GOT3 (cell line): Measurements from ENCODE around the gene ADAP1.
"Not testable (repeated sequence)": the region's sequence is repeated elsewhere in the genome, so short reads cannot be mapped to it uniquely, and the experiment has no call there.

Experiments
- DNase-seq: peaks from one replicate; lab custom pipeline; 2025; ENCODE audit warnings: mixed read lengths; lab: John Stamatoyannopoulos, UW

ADAP1 gene

DNA sequence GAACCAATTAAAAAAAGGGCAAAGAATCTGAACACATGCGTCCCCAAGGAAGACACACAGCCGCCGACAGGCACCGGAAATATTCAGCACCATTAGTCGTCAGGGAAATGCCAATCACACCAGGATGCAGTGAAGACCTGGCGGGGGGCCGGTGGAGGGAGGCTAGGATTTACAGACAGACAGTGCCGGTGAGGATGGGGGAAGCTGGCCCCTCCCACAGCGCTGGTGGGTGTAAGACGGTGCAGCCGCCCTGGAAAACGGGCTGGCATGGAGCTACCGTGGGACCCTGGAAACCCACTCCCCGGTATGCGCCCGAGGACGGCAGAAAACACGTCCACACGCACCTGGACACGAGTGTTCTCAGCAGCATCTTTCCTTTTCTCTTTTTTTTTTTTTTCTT, 4.8 kb upstream of the ADAP1 start:
- DNase-seq: no peak

DNA sequence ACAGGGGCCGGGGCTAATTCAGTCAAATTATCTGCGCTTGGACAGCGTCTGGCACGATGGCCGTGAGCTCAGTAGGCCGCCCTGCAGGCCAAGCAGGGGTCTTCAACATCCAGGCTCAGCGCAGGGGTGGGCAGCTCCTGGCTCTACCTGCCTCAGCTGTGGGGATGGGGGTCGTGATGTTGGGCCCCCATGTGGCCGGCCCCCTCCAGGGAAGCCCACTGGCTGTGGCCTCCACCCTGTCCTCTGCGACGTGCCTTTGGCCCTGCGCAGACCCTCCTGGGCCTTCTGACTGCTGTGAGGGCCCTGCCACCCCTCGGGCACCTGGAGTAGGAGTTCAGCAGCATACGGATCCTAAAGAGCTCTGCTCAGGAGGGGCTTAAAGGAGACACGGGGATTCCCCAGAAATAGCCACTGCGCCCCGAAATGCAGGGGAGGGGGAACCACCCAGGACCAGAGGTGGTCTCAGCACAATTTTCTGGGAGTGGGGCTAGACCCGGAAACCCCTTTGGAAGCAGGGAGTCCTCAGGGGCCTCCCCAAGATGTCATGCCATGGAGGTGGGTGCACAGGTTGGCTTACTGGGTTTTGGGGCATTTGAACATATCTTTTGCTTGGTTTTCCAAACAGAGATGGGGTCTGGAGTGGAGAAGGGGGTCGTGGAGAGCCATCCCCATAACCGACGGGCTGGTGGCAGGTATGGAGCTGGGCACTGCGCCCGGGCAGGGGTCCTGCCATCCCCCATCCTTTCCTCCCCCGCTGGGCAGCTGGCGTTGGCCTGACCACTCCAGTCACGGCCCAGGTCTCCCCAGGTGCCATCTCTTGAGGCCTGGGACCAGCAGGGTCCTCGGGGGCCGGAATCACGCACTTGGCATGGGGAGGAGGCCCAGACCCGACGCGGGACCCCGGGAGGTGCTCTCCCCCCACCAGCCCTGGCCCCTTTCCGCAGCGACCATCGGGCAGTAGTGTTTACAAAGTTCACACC, 4.0 kb upstream of the ADAP1 start:
- no peak for DNase-seq

DNA sequence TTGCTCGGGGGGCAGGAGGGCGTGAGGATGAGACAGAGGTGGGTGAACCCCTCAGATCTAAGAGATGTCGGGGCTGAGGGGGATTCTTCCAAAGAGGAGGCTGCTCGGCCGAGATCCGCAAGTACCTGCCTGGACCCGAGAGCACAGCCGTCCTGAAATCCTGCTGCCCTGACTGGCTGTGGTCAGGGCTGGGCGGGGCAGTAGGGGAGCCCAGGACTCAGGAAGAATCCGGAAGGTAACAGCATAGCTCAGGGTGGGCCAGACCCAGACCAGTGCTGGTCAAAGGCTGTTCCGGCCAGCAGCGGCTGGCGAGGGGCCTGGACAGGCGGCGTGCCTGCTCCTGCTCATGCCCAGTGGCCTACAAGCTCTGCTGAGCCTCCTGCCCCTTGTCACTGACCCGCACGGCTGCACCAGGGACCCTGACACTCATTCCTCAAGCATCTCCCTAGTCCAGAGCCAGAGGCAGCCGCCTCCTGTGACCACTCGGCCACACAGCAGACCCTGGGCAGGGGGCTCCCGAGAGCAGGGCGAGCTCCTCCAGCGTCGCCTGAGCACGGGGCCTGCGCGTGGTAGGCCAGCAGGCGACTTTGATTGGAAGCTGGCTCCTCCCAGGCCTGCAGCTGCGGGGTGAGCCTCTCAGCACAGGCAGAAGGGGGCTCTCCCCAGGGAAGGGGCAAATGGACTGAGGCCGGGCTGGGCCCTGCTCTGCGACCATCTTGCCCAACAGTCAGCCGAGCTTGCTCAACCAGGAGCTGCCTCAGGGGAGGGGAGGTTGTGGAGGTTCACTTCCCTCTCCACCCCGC, 3.1 kb upstream of the ADAP1 start:
- no peak for DNase-seq

DNA sequence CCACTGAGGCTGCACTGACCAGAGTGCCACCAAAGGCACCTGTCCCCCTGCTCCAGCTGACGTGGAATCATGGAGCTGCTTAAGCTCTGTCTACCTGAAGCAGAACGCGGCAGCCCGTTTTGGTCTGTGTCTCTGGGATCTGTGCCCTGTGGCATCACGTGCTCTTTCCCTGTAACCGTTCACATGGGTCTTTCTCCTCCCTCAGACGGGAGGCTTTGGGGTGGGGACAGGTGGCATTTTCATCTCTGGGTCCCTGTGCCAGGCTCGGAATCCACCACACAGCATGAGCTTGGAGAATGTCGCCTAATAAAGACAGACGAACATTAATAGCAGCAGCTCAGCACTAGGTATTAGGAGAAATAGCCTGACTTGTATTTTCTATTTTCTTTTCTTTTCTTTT, 1.6 kb upstream of the ADAP1 start:
- no peak for DNase-seq

DNA sequence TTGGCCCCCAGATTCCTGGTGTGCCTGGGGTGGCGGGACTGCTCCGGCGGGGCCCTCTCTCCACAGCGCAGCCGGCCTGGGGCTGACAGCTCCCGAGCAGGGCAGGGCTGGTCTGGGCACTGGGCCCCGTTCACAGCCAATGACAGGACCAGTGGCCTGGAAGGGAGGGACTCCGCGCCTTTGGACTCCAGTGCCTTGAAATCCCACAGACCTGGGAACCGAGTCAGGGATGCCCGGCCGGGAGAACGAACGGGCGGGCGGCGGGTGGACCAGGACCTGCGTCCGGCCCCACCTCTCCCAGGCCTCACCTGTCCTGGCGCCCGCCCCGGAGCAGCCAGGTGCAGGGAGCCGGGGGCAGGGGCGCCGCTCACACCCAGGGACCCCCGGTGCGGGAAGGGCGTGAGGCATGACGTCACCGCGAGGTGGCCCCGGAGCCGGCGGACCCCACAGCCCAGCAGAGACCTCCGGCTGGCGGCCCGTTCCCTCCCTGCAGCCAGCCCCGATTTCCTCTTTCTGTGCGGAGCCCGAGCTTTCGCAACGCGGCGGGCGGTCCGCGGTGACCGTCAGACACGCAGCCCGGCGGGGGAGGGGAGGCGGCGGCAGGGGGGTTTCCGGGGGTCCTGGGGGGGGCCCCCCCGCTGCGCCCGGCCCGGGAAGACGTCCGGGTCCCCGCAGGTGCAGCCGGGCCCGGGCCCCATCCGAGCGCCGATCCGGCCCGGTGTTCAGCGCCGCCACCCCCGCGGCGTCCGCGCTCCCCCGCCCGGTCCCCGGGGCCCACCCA, 743 bp downstream of the ADAP1 start:
- no peak for DNase-seq

DNA sequence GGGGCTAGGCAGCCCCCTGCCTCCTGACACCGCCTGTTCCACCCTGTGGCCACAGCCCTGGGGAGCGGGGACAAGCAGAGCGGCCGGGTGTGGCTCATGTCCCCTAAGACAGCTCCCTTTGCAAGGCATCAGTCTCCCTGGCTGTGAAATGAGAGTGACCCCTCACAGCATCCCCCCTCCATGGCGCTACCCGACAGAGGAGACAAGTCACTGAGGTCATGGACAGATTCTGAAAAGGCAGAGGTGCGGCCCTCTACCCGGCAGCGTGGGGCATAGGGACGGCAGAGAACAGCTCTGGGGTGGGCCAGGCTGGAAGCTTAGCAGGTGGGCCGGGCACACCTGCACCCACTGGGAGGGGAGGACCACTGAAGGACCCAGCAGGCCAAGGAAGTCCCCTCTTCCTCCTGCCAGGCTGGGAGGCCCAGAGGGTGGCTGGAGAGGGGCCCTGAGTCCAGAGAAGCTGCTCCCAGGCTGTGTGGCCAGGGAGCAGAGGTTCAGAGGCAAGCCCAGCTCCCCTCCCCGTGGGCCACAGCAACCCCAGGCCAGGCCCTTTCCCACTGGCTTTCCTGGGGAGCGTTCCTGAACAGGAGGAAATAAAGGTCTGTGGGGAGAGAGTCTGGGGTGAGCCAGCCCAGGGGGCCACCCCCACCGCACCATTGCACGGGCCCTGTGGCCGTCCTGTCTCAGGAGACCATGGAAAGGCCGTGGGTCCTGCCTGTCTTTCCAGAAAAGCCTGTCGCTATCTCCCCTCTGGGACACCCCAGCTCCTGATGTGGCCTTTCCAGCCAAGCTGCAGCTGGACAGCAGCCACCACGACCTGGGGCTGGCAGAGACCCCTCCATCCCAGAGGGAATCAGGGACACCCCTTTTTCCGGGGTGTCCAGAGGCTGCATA, 1.7 kb downstream of the ADAP1 start:
- no peak for DNase-seq

DNA sequence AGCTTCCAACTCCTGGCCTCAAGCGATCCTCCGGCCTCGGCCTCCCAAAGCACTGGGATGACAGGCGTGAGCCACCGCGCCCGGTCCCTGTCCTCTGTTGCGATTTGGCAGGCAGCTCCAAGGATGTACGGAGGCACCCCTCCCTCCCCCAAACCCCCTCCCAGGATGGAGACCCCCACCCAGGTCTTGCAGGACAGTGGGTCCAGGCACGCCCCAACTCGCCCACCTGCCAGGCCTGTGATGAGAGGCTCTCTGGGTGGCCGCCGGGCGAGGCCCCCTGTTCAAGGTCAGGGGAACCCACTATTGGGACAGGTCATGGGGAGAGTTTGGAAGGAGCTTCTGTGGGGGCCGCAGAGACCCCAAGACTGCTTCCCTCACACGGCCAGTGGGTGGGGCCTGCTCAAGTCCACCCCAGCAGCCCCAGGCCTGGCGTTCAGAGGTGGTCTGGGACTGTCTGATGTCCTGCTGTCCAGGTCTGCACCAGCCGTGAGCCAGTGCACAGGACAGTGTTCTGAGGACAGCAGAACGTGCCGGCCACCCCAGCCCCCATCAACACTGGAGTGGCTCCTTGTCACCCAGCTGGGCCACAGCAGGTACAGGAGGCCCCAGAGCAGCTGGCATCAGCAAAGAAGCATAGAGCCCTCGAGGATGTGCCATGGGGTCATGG, 2.5 kb downstream of the ADAP1 start:
- no peak for DNase-seq

DNA sequence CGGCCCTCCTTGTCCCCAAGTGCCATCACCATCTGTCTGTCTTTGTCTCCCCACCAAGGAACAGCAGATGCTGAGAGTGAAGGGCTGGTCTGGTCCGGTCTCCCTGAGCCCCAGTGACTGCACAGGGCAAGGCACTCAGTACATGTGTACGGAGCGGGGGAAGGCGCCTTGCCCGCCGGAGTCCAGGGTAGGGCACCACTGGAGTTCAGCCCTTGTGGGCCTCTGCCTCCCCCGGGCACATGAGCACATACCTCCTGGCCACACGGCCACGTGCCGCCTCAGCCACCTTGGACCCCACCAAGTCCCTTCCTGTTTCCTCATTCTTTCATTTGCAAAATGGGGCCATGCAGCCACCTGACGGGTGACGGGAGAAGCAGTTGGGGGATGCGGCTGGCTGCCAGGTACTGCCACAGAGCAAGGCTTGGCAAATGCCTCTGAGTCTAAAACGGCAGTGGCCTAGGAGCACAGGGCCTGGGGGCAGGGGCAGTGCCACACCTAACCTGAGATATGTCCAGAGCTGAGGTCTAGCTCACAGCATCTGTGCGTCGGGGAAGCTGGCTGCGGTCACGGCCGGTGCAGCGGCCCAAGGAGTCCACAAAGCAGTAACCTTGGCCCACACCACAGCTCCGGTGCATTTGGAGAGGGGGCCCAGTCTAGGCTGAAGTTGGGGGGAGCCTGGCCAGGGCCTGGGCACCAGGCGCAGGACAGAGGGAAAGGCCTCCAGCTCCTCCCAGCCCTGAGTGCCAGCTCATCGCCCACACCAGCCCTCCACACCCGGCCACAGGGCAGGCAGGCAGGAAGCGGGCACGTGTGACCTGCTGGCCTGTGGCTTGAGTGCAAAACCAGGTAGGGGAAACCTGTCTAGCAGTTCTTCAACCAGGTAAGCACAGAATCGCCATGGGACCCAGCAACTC, 5.2 kb downstream of the ADAP1 start:
- no peak for DNase-seq

DNA sequence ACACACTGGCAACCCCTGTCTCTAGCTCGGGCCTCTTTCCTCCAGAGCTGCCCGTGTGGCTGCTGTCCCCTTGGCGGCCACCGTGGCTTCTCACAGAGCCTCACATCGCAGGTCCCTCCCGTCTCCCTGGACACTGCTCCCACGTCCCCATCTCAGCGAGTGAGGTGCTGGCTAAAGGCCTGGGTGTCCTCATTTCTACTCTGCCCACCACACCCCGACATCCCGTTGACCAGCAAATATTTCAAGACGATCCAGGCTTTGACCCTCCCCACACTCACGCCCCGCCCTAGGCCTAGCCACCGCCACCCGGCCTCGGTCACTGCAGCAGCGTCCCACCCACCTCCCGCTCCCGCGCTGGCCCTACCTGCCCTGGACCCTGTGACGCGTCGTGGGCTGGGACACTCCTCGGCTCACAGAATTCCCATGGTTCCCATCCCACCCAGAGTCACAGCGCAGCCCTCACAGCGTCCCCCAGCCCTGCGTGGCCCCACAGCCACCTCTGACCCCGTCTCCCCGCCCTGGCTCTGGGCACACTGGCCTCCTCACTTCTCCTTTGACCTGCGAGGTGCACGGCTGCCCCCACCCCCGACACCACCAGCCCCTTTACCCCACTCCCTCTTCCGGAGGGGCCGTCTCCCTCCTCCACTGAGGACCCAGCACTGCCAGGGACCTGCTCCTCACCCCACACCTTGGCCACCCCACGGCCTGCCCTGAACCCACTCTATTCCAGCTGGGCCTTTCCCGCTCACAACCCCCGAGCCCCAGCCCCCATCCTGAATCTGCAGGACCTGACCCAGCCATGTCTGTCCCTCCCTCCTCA, 6.9 kb downstream of the ADAP1 start:
- no peak for DNase-seq

DNA sequence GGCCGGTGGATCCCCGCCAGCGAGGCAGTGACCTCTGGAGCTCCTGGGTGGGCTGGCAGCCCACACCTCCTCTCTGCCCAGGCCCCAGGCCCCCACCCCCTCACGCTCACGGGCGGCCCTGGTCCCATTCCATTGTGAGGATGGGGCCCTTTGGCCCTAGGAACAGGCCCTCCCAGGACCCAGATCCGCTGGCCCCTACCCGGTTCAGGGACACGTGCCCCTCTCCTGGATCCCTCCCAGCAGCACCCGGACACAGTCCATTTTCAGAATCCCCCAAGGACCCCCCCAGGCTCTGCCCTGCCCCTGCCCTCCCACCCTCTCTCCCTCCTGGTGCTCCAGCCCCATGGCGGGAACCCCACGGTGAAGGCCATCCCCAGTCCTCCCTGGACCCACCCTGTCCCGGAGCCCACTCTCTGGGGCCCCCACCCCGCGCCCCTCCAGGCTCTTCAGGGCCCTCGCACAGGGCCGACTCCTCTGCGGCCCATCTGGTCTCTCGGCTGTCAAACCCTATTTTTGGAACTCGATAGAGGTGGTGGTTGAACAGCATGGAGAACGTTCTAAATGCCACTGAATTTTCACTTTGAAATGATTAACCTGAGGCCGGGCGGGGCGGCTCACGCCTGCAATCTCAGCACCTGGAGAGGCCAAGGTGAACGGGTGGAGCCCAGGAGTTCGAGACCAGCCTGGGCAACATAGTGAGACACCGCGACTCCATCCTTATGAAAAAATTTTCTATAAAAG, 8.1 kb downstream of the ADAP1 start:
- DNase-seq: no peak

DNA sequence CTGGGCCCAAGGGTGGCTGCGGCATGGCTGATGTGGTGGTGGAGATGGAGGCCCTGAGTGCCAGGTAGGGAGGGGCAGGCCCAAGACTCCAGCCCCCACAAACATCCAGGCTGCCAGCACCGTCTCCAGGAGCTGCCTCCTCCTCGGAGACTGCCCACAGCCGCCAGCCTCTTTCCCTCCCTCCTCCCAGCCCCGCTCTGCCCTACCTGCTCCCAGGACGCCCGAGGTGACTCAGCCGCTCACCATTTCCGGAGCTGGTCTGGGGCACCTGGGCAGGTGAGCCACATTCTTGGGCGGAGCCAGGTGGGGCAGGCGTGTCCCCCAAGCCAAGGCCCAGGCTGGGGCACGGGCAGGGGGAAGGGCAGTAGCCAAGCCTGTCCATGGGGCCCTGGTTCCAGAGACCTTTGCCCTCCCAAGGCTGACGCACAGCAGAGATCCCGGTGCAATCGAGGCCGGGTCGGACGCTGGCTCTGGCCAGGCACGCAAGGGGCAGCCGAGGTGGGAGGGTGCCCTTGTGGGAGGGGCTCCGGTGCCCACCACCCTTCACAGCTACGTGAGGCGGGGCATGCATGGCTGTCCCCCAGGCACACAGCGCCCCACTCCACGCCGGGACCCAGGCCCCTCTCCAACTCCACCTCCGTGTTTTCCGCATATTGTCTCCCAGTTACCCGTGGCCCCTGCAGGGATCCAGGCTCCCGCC, 8.8 kb downstream of the ADAP1 start:
- DNase-seq: no peak

DNA sequence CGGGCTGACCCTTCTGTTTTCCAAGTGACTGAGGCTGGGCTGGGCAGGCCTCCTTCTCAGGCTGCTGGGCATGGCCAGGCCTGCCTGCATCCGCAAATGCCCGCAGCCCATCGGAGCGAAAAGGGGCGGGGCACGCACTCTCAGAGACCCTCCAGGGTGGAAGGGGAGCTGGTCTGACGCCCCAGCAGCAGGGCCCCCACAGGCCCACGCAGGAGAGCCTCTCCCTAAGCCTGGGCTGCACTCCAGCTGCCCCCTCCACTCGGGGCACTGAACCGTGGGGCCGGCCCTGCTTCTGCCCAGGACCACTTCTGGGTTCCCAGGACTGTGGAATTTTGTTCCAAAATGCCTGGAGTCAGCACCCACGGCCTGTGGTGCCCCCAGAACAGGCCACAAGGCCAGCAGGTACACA, 9.3 kb downstream of the ADAP1 start:
- DNase-seq: no peak

DNA sequence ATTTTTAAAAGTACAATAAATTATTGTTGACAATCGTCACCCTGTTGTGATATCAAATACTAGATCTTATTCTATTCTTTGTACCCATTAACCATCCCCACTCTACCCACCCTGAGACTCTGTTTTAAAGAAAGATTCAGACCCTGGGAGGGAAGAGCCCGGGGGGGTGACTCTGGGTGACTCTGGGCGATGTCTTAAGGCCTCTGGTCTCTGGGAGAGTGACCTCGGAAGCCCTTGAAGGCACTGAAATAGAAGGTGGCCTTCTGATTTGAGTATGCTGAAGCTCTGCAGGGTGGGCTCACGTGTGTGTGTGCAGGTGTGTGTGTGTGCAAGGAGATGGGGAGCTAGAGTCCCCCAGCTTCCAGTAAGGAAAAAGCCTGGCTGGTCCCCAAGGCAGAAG, 9.7 kb downstream of the ADAP1 start:
- no peak for DNase-seq

DNA sequence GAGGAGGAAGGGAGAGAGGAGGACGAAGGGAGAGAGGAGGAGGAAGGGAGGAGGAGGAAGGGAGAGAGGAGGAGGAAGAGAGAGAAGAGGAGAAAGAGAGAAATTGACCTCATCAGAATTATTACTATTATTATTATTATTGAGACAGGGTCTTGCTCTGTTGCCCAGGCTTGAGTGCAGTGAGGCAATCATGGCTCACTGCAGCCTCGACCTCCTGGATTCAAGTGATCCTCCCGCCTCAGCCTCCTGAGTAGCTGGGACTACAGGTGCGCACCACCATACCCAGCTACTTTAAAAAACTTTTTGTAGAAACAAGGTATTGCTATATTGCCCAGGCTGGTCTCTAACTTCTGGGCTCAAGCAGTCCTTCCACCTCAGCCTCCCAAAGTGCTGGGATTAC, 10.7 kb downstream of the ADAP1 start:
- not testable (repeated sequence) for DNase-seq

DNA sequence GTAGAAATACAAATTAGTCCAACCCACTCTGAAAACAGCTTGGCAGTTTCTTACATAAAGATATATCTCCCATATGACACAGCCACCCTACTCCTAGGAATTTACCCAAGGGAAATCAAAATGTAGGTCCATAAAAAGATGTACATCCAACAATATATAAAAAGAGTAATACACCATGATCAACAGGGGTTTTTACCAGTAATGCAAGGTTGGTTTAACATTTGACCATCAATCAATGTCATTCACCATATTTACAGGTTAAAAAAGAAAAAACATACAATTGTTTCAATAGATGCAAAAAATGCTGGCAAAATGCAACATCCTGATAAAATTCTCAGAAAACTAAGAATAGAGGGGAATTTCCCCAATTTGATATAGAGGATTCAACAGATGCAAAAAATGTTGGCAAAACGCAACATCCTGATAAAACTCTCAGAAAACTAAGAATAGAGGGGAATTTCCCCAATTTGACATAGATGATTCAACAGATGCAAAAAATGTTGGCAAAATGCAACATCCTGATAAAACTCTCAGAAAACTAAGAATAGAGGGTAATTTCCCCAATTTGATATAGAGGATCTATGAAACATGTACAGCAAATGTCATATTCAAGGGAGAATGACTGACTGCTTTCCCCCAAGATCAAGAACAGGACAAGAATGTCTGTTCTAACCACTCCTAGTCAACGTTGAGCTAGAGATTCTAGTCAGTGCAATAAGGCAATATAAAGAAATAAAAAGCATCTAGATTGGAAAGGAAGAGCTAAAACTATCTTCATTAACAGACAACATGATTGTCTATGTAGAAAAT, 13.7 kb downstream of the ADAP1 start:
- DNase-seq: no peak

DNA sequence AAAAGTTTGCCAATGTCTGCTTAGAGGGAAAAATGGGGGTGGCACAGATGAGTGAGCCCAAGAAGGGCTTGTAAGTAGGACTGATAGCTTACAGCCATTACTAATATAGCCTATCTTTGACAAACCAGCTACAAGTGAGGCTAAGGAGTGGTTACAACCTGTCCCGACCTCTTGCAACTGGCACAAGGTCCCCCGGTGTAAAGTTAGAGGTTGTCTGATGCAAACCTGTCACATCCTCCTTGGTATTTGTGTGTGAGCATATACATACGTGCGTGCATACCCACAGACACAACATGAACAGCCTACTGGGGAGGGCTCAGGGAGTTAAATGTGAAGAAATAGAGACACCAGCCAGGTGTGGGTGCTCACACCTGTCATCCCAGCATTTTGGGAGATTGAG, 14.6 kb downstream of the ADAP1 start:
- no peak for DNase-seq
